NCI-H2227 (cell line): ENCODE measurements around the gene UNC5B.
A peak's percentile ranks its signal among the peaks of the same experiment; 100 is the strongest.
"Not testable (repeated sequence)": the region's sequence is repeated elsewhere in the genome, so short reads cannot be mapped to it uniquely, and the experiment has no call there.

Experiments
- DNase-seq: peaks from one replicate; lab custom pipeline; 2025; ENCODE audit not compliant: unreplicated experiment; lab: John Stamatoyannopoulos, UW

Gene UNC5B

GRCh38 chr10:71295641-71296040 lies 83.3 kb downstream of the UNC5B start:
- DNase-seq = no peak

DNA sequence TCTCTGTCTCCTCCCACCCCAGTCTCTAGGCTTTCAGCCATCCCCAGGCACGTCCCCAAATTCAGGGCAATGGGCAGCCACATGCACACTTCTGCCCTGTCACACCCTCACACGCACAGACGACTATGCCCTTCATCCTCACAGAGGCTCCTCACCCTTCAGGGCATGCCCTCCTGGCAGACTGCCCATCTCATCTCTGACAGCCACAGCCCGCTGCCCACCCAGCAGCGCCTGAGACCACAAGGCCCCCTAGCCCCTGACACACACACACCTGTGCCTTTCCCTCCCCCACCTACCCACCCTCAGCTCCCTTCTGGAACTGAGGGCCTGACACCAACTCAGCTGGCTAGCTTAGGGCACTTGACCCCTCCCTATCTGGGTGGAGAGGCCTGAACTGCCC lies 83.7 kb downstream of the UNC5B start:
- DNase-seq = no peak

DNA sequence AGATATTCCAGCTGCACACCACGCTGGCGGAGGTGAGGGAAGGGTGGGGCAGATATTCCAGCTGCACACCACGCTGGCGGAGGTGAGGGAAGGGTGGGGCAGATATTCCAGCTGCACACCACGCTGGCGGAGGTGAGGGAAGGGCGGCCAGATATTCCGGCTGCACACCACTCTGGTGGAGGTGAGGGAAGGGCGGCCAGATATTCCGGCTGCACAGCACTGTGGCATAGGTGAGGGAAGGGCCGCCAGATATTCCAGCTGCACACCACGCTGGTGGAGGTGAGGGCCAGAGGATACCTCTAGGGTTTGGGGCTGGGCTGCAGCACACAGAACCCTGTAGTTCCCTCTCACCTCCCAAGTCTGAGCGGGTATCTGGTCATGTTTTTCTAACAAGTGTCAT lies 84.4 kb downstream of the UNC5B start:
- not testable (repeated sequence) for DNase-seq

DNA sequence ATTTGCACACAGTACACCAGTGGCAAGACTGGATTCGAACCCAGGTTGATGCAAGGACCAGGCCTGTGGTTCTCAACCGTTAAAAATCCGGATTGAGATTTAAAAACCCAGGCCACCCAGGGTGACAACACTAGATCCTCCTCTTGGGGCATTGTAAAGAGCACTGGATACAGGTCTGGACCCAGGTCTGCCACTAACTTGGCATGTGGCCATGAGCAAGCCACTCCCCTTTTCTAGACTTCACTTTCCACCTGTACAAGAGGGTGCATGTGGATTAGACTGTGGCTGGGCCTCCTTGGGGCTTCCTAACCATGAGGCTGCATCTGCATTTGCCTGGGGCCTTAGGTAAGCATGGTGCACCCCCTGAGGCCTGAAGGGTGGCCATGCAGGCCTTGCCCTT lies 85.0 kb downstream of the UNC5B start:
- no peak for DNase-seq

GRCh38 chr10:71299071-71299785 lies 86.9 kb downstream of the UNC5B start:
- DNase-seq = no peak

GRCh38 chr10:71300555-71301370 lies 88.4 kb downstream of the UNC5B start:
- DNase-seq = no peak

GRCh38 chr10:71301371-71301916 lies 89.1 kb downstream of the UNC5B start:
- DNase-seq = no peak

- DNase-seq = no peak
Measured at GRCh38 chr10:71302451-71302850, 90.1 kb downstream of the UNC5B start.

DNA sequence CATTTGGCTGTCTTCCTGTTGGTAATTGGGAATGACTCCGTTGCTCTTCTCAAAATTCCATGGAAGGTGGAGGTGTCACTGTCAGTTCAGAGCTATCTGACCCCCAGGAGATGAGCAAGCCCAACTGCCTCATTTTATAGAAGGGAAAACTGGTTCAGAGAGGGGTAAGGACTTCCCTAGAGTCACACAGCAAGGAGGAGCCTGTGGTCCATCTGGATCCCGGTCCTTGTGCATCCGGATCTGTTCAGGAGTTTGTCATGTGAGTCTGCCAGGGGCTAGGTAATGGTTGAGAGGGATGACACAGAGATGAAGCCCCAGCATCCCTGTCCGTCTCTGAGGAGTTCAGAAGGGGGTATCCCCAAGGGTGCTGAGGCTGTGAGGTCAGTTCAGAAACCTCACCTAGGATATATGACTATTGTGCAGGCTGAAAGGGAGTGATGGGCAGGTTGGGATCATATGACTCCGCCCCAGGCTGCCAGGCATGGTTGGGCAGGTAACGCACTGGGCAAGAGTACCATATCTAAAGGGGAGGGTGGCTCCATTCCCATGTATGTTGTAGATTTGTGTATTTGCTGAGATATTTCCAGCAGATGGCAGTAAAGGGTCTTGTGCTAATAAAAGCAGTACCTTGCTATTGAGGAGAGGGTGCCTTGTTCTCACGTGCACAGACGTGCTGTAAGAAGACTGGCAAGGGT lies 90.7 kb downstream of the UNC5B start:
- peak; percentile 77 for DNase-seq

- no peak for DNase-seq
Measured at GRCh38 chr10:71303569-71303907, 91.2 kb downstream of the UNC5B start.

DNA sequence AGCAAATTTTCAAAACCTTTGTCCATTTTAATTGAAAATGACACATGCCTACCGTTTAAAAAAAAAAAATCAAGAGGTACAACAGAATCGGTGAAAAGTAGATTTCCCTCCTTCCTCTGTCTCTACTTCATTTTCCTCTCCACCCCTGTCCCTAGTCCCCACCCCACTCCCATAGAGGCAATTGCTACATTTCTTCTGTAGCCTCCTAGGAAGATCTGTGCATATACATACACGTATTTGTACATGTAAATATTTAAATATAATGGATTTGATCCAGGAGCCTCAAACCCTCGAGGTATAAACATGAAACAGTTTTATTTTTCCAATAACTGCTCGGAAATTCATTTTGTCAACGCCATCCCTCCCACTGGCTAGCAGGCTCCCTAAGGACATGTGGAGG lies 92.5 kb downstream of the UNC5B start:
- DNase-seq = no peak

GRCh38 chr10:71306979-71307378 lies 94.6 kb downstream of the UNC5B start:
- no peak for DNase-seq

GRCh38 chr10:71307469-71308085 lies 95.2 kb downstream of the UNC5B start:
- DNase-seq = no peak

DNA sequence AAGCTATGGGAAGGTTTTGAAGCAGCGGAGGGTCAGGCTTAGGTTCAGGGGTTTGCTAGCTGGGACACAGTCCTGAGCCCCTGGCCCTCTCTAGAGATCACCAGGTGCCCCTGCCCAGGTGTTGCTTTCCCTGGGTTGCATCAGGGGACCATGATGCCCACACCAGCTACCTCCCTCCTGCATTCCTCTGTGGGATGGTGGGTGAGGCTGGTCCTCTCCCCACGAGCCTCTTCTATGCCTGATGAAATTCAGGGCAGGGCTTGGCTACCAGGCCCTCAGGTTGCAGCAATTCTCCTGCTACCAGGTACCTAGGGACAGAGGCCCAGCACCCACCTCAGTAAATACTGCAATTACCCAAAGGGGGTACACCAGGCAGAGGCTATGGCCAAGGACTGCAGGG lies 95.9 kb downstream of the UNC5B start:
- DNase-seq = no peak

DNA sequence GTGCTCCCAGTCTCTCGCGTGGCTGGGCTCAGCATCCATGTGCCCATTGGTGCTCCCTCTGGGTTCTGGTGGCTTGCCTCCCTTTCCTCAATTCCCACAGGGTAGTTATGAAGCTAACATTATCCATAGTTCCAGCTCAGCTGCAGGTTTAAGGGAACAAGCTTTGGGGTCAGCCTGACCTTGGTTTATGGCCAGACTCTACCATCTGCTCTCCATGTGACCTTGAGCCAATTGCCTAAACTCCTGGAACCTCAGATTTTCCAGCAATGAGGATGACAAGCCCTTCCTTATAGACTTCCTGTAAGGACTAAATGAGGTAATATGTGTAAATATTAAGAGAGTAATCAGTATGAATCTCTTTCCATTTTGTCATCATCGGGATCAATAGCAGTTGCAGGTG lies 96.6 kb downstream of the UNC5B start:
- DNase-seq = no peak

- DNase-seq = no peak
Measured at GRCh38 chr10:71309919-71310318, 97.5 kb downstream of the UNC5B start.

GRCh38 chr10:71312220-71312619 lies 99.8 kb downstream of the UNC5B start:
- no peak for DNase-seq

GRCh38 chr10:71312811-71313789 lies 100.7 kb downstream of the UNC5B start:
- DNase-seq = peak; percentile 15

GRCh38 chr10:71314028-71314693 lies 101.8 kb downstream of the UNC5B start:
- peak; percentile 52 for DNase-seq
